HEK293 (cell line): Measurements from ENCODE around the gene HIF1A.
A peak's percentile ranks its signal among the peaks of the same experiment; 100 is the strongest.

ENCODE experiments used
- FEZF1 ChIP-seq: fragments of 450-650 bp; formaldehyde crosslinking; IDR thresholded peaks from 2 replicates; pipeline ENCODE4 v1.5.1; 2016; ENCODE audit warnings: missing biosample characterization, missing genetic modification characterization
- GLIS1 ChIP-seq: fragments of 450-650 bp; formaldehyde crosslinking; IDR thresholded peaks from 2 replicates; pipeline ENCODE4 v1.5.1; 2016; ENCODE audit warnings: missing biosample characterization, missing genetic modification characterization
- HOXD13 ChIP-seq: sonication (generic); formaldehyde crosslinking; IDR thresholded peaks from 2 replicates; pipeline ENCODE4 v1.8.0; 2022; ENCODE audit warnings: missing genetic modification reagents, borderline replicate concordance
- KLF1 ChIP-seq: fragments of 450-650 bp; formaldehyde crosslinking; IDR thresholded peaks from 2 replicates; pipeline ENCODE4 v1.5.1; 2016; ENCODE audit warnings: missing biosample characterization, missing genetic modification characterization
- MZF1 ChIP-seq: fragments of 450-650 bp; formaldehyde crosslinking; IDR thresholded peaks from 2 replicates; pipeline ENCODE4 v1.5.1; 2017; ENCODE audit warnings: missing biosample characterization, missing genetic modification characterization, borderline replicate concordance
- PBX3 ChIP-seq: sonication (generic); formaldehyde crosslinking; IDR thresholded peaks from 2 replicates; pipeline ENCODE4 v1.8.1; 2022; ENCODE audit warnings: mild to moderate bottlenecking, moderate library complexity, missing genetic modification reagents
- PRDM4 ChIP-seq: fragments of 450-650 bp; formaldehyde crosslinking; IDR thresholded peaks from 2 replicates; pipeline ENCODE4 v1.5.1; 2017; ENCODE audit warnings: missing biosample characterization, missing genetic modification characterization
- SCRT1 ChIP-seq: fragments of 450-650 bp; formaldehyde crosslinking; IDR thresholded peaks from 2 replicates; pipeline ENCODE4 v1.5.1; 2016; ENCODE audit warnings: missing biosample characterization, missing genetic modification characterization, borderline replicate concordance
- TCF7L2 ChIP-seq: IDR thresholded peaks from 2 replicates; pipeline ENCODE4 v1.6.1; 2011; ENCODE audit warnings: low read depth, mild to moderate bottlenecking, inconsistent platforms, low read length, moderate library complexity, borderline replicate concordance
- ZBTB17 ChIP-seq: fragments of 450-650 bp; formaldehyde crosslinking; IDR thresholded peaks from 2 replicates; pipeline ENCODE4 v1.5.1; 2016; ENCODE audit warnings: missing biosample characterization, missing genetic modification characterization
- ZBTB20 ChIP-seq: fragments of 450-650 bp; formaldehyde crosslinking; IDR thresholded peaks from 2 replicates; pipeline ENCODE4 v1.5.1; 2016; ENCODE audit warnings: missing biosample characterization, missing genetic modification characterization
- ZBTB8A ChIP-seq: fragments of 450-650 bp; formaldehyde crosslinking; IDR thresholded peaks from 2 replicates; pipeline ENCODE4 v1.5.1; 2016; ENCODE audit warnings: missing biosample characterization, missing genetic modification characterization
- ZFHX2 ChIP-seq: fragments of 450-650 bp; formaldehyde crosslinking; conservative IDR thresholded peaks from 2 replicates; pipeline ENCODE4 v1.5.1; 2016; ENCODE audit warnings: missing biosample characterization, missing genetic modification characterization
- ZFP69B ChIP-seq: fragments of 450-650 bp; formaldehyde crosslinking; IDR thresholded peaks from 2 replicates; pipeline ENCODE4 v1.5.1; 2016; ENCODE audit warnings: missing biosample characterization, missing genetic modification characterization
- ZIC2 ChIP-seq: fragments of 450-650 bp; formaldehyde crosslinking; IDR thresholded peaks from 2 replicates; pipeline ENCODE4 v1.5.1; 2016; ENCODE audit warnings: missing biosample characterization, missing genetic modification characterization
- ZNF121 ChIP-seq: fragments of 450-650 bp; formaldehyde crosslinking; IDR thresholded peaks from 2 replicates; pipeline ENCODE4 v1.5.1; 2016; ENCODE audit warnings: missing biosample characterization, missing genetic modification characterization
- ZNF16 ChIP-seq: fragments of 450-650 bp; formaldehyde crosslinking; IDR thresholded peaks from 2 replicates; pipeline ENCODE4 v1.5.1; 2016; ENCODE audit warnings: low read depth, missing biosample characterization, missing genetic modification characterization
- ZNF239 ChIP-seq: fragments of 450-650 bp; formaldehyde crosslinking; IDR thresholded peaks from 2 replicates; pipeline ENCODE4 v1.5.1; 2016; ENCODE audit warnings: missing biosample characterization, missing genetic modification characterization
- ZNF335 ChIP-seq: fragments of 450-650 bp; formaldehyde crosslinking; conservative IDR thresholded peaks from 2 replicates; pipeline ENCODE4 v1.5.1; 2016; ENCODE audit warnings: missing biosample characterization, missing genetic modification characterization
- ZNF423 ChIP-seq: fragments of 450-650 bp; formaldehyde crosslinking; IDR thresholded peaks from 2 replicates; pipeline ENCODE4 v1.5.1; 2016; ENCODE audit warnings: missing biosample characterization, missing genetic modification characterization
- ZNF621 ChIP-seq: fragments of 450-650 bp; formaldehyde crosslinking; IDR thresholded peaks from 2 replicates; pipeline ENCODE4 v1.5.1; 2017; ENCODE audit warnings: missing biosample characterization, missing genetic modification characterization
- ZNF623 ChIP-seq: fragments of 450-650 bp; formaldehyde crosslinking; IDR thresholded peaks from 2 replicates; pipeline ENCODE4 v1.5.1; 2016; ENCODE audit warnings: missing biosample characterization, missing genetic modification characterization
- ZNF704 ChIP-seq: fragments of 450-650 bp; formaldehyde crosslinking; IDR thresholded peaks from 2 replicates; pipeline ENCODE4 v1.5.1; 2016; ENCODE audit warnings: missing biosample characterization, missing genetic modification characterization
- TF ChIP-seq, protein P1 (sequence below): fragments of 450-650 bp; formaldehyde crosslinking; IDR thresholded peaks from 2 replicates; pipeline ENCODE4 v1.5.1; 2016; ENCODE audit warnings: missing biosample characterization, missing genetic modification characterization, low read depth

Gene HIF1A

DNA sequence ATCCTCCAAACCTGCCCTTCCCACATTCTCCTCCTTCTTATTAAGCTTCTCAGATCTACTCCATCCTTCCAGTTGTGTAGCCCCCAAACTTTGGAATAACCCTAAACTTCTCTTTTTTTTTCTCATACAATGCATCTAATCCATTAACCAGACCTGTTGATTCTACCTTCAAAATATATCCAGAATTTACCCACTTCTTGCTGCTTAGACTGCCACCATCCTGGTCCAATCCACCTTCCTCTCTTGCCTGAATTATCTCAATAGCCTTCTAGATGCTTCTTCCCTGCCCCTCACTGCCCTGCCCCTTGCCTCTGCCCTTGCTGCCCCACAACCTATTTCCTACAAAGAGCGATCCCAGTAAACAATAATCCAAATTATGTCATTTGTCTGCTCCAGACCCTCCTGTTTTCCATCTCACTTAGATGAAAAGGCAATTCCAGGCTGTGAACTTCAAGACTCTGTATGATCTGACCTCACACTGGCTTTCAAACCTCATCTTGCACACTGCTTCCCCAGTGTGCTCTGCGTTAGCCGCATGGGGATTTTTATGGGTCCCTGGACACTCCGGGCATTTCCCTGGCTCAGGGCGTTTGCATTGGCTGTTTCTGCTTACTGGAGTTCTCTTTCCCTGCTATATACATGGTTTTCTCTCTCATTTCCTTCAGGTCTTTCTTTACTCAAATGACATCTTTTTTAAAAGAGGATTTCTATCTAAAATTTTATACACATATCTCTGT lies 42.6 kb upstream of the HIF1A start (continued):
- TF ChIP-seq SCRT1 (tag by site-specific recombination) = peak; percentile 83; the same call in 1 of the 2 replicates
- peak; percentile 71 for TF ChIP-seq ZIC2 (tag by site-specific recombination)
- no peak for TF ChIP-seq ZFHX2 (tag by site-specific recombination)
- TF ChIP-seq ZBTB17 (tag by site-specific recombination) = 0 out of 2 replicates have a peak, but pooled peaks have one; percentile 17
- peak; percentile 70 for TF ChIP-seq ZNF623 (tag by site-specific recombination)
- TF ChIP-seq MZF1 = peak; percentile 96
- TF ChIP-seq ZBTB8A = no peak
- TF ChIP-seq, protein P1, sequence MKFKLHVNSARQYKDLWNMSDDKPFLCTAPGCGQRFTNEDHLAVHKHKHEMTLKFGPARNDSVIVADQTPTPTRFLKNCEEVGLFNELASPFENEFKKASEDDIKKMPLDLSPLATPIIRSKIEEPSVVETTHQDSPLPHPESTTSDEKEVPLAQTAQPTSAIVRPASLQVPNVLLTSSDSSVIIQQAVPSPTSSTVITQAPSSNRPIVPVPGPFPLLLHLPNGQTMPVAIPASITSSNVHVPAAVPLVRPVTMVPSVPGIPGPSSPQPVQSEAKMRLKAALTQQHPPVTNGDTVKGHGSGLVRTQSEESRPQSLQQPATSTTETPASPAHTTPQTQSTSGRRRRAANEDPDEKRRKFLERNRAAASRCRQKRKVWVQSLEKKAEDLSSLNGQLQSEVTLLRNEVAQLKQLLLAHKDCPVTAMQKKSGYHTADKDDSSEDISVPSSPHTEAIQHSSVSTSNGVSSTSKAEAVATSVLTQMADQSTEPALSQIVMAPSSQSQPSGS (tag by site-specific recombination) = 0 out of 2 replicates have a peak, but pooled peaks have one; percentile 31
- peak; percentile 48 for TF ChIP-seq FEZF1 (tag by site-specific recombination)
- TF ChIP-seq GLIS1 = peak; percentile 50; the same call in 1 of the 2 replicates
- TF ChIP-seq ZNF621 (tag by site-specific recombination) = no peak
- TF ChIP-seq ZFP69B (tag by site-specific recombination) = no peak
- no peak for TF ChIP-seq HOXD13 (CRISPR knock-in tag)
- TF ChIP-seq ZNF423 (tag by site-specific recombination) = peak; percentile 84; the same call in 1 of the 2 replicates
- no peak for TF ChIP-seq ZNF121 (tag by site-specific recombination)
- peak; percentile 95 for TF ChIP-seq PRDM4 (tag by site-specific recombination)
- TF ChIP-seq KLF1 = no peak
- no peak for TF ChIP-seq TCF7L2
- TF ChIP-seq ZBTB20 (tag by site-specific recombination) = peak; percentile 30; the same call in 1 of the 2 replicates
- no peak for TF ChIP-seq ZNF335 (tag by site-specific recombination)
- TF ChIP-seq ZNF239 = no peak
- no peak for TF ChIP-seq ZNF704 (tag by site-specific recombination)
- no peak for TF ChIP-seq PBX3 (CRISPR knock-in tag)
- no peak; the same call in 1 of the 2 replicates for TF ChIP-seq ZNF16 (tag by site-specific recombination)
- TF ChIP-seq, all 188 proteins: peak for 13
